Brain microvascular endothelial cell (primary cell): ENCODE data around the gene ALDH4A1.

ENCODE experiments used
- DNase-seq: peaks from one replicate; pipeline ENCODE4 v3.0.0-alpha.2; 2020
- H3K27ac ChIP-seq: fragments of 250-450 bp; sonication (Bioruptor Pico); 2 replicates; pipeline ENCODE4 v1.5.1; 2020; ENCODE audit warnings: mild to moderate bottlenecking, moderate library complexity
- H3K27me3 ChIP-seq: fragments of 250-450 bp; sonication (Bioruptor Pico); replicated peaks from 2 replicates; pipeline ENCODE4 v1.5.1; 2020; ENCODE audit warnings: mild to moderate bottlenecking
- H3K36me3 ChIP-seq: fragments of 250-450 bp; sonication (Bioruptor Pico); replicated peaks from 2 replicates; pipeline ENCODE4 v1.5.1; 2020; ENCODE audit warnings: mild to moderate bottlenecking
- H3K4me3 ChIP-seq: 2 replicates; pipeline ENCODE4 v1.5.1; 2011; ENCODE audit warnings: low read depth, mild to moderate bottlenecking, control low read depth, low read length, moderate library complexity
- CTCF ChIP-seq: IDR thresholded peaks from 2 replicates; pipeline ENCODE4 v1.5.1; 2011; ENCODE audit warnings: low read depth, mild to moderate bottlenecking, moderate library complexity, low read length, control low read depth, inconsistent platforms; ENCODE audit errors: missing control alignments
- in situ Hi-C: cut with HindIII; loops from 2 replicates; pipeline ENCODE4 v1.10.0; 2017; ENCODE audit warnings: low sequenced_read_pairs, low pct_ligation_motif_present

Gene ALDH4A1

GRCh38 chr1:18831656-18832055 lies 70.7 kb downstream of the ALDH4A1 start:
- no peak for DNase-seq
- in situ Hi-C loops, result no loop called here

GRCh38 chr1:18830596-18830995 lies 71.8 kb downstream of the ALDH4A1 start:
- in situ Hi-C loops, result no loop called here
- H3K27ac ChIP-seq, result no peak overlapping the region
- DNase-seq, result no peak
- peaks cover 2% of the 10 kb centered on the region for H3K27me3 ChIP-seq
- H3K36me3 ChIP-seq, result no peaks in the 10 kb centered on the region
- TF ChIP-seq CTCF, result no peak
- no peak overlapping the region for H3K4me3 ChIP-seq

More at GRCh38 chr1:18831656-18832055, 70.7 kb downstream of the ALDH4A1 start:
- Histone ChIP-seq H3K27me3 (peaks cover 2% of the 10 kb centered on the region), H3K4me3 (no peak overlapping the region), H3K36me3 (no peaks in the 10 kb centered on the region), H3K27ac (no peak overlapping the region)
- no peak for TF ChIP-seq CTCF

- no peaks in the 10 kb centered on the region for H3K36me3 ChIP-seq
- no peak for DNase-seq
- TF ChIP-seq CTCF, result no peak
- no peak overlapping the region for H3K27ac ChIP-seq
- in situ Hi-C loops, result no loop called here
- no peak overlapping the region for H3K4me3 ChIP-seq
- peaks cover 2% of the 10 kb centered on the region for H3K27me3 ChIP-seq
These were observed 72.7 kb downstream of the ALDH4A1 start for GRCh38 chr1:18829671-18830070.

- Histone ChIP-seq H3K36me3 (no peaks in the 10 kb centered on the region), H3K27ac (no peak overlapping the region), H3K27me3 (no peaks in the 10 kb centered on the region), H3K4me3 (no peak overlapping the region)
- no peak for TF ChIP-seq CTCF
- in situ Hi-C loops, result no loop called here
- DNase-seq, result no peak
These were observed 74.1 kb downstream of the ALDH4A1 start for GRCh38 chr1:18828224-18828623.

GRCh38 chr1:18823438-18823837 lies 78.9 kb downstream of the ALDH4A1 start:
- DNase-seq, result no peak
- Histone ChIP-seq H3K27me3 (peaks cover 10% of the 10 kb centered on the region), H3K36me3 (no peaks in the 10 kb centered on the region), H3K4me3 (no peak overlapping the region), H3K27ac (no peak overlapping the region)
- in situ Hi-C loops, result no loop called here
- TF ChIP-seq CTCF, result no peak
